Activated CD8-positive, alpha-beta memory T cell treated with anti-CD3 and anti-CD28 coated beads, Interleukin-2, amount 10 ng/mL, durations not matched to agents 7 days and 5 days (primary cell): ENCODE measurements around the gene MAP6. TPM values are rescaled to one million over a fixed set of nuclear protein-coding genes. Genes with fewer than 3 reads are reported as not detected.
A peak's percentile ranks its signal among the peaks of the same experiment; 100 is the strongest.

Source experiments
- ATAC-seq: fragments of 150-1000 bp; cut with Tn5 transposase; one replicate; pipeline ENCODE4 v1.10.0; 2021; ENCODE audit warnings: moderate library complexity
- CTCF ChIA-PET: fragments of 350-600 bp; sonication (Branson Sonifier 250); formaldehyde crosslinking; loops from one replicate; lab custom pipeline; 2021; ENCODE audit warnings: antibody characterized with exemption; lab: Charles Lee
- DNase-seq: peaks from one replicate; pipeline ENCODE4 v3.0.0-alpha.2; 2020
- H3K27ac Mint-ChIP-seq: one replicate; pipeline ENCODE4 v1.8.0; 2021; ENCODE audit warnings: mild to moderate bottlenecking, mixed read lengths
- H3K27me3 Mint-ChIP-seq: one replicate; pipeline ENCODE4 v1.8.0; 2021; ENCODE audit warnings: mixed read lengths
- H3K36me3 Mint-ChIP-seq: one replicate; pipeline ENCODE4 v1.8.0; 2021; ENCODE audit warnings: mild to moderate bottlenecking, mixed read lengths
- H3K4me1 Mint-ChIP-seq: one replicate; pipeline ENCODE4 v1.8.0; 2021; ENCODE audit warnings: mixed read lengths
- H3K4me3 Mint-ChIP-seq: one replicate; pipeline ENCODE4 v1.8.0; 2021; ENCODE audit warnings: mild to moderate bottlenecking, moderate library complexity, mixed read lengths
- H3K9me3 Mint-ChIP-seq: one replicate; pipeline ENCODE4 v1.8.0; 2022; ENCODE audit warnings: low read depth, mixed read lengths
- total RNA-seq, 2 experiments: library from RNA; stranded (reverse); gene quantifications; one replicate each; pipeline ENCODE4 v1.2.3, GENCODE V29; 2021

The MAP6 gene
- total RNA-seq, 2 experiments from 2014 or later = 0.30 to 0.70 TPM

GRCh38 chr11:75539459-75540334, 129.1 kb downstream of the MAP6 start:
- H3K27ac Mint-ChIP-seq = no peak overlapping the region
- no peak for ATAC-seq
- H3K4me1 Mint-ChIP-seq = peaks cover 39% of the 10 kb centered on the region
- no peaks in the 10 kb centered on the region for H3K36me3 Mint-ChIP-seq
- CTCF ChIA-PET = interaction anchor here (0.7 to 2.2 kb wide), 2 partner anchors 94 to 262 kb away, joined by 3 to 6 read pairs; no protein-coding TSS in a partner anchor
- H3K9me3 Mint-ChIP-seq = no peaks in the 10 kb centered on the region
- H3K27me3 Mint-ChIP-seq = peaks cover 10% of the 10 kb centered on the region
- H3K4me3 Mint-ChIP-seq = no peak overlapping the region
- DNase-seq = no peak

GRCh38 chr11:75538150-75538942, 130.5 kb downstream of the MAP6 start:
- no peak for ATAC-seq
- Mint-ChIP-seq H3K27ac (peak overlapping the region; percentile 1), H3K27me3 (peaks cover 10% of the 10 kb centered on the region), H3K4me1 (peaks cover 49% of the 10 kb centered on the region), H3K4me3 (no peak overlapping the region), H3K36me3 (no peaks in the 10 kb centered on the region), H3K9me3 (no peaks in the 10 kb centered on the region)
- no peak for DNase-seq
- CTCF ChIA-PET = interaction anchor here (0.7 to 2.2 kb wide), 3 partner anchors 37 to 261 kb away, joined by 3 to 6 read pairs (median 4); no protein-coding TSS in a partner anchor

GRCh38 chr11:75537740-75538139, 131.1 kb downstream of the MAP6 start:
- peaks cover 10% of the 10 kb centered on the region for H3K27me3 Mint-ChIP-seq
- H3K4me3 Mint-ChIP-seq = no peak overlapping the region
- H3K4me1 Mint-ChIP-seq = peaks cover 49% of the 10 kb centered on the region
- DNase-seq (no peak), ATAC-seq (no peak)
- H3K27ac Mint-ChIP-seq = peak overlapping the region; percentile 71
- CTCF ChIA-PET = interaction anchor here (0.8 to 11.4 kb wide), 8 partner anchors 11 to 296 kb away, joined by 3 to 212 read pairs (median 4); no protein-coding TSS in a partner anchor
- H3K36me3 Mint-ChIP-seq = no peaks in the 10 kb centered on the region
- H3K9me3 Mint-ChIP-seq = no peaks in the 10 kb centered on the region

Other genes with a start within 250 kb of the MAP6 start
- under 1 TPM in 1 of 2 experiments, not detected in 1; 0.47 TPM for gene KLHL35, start 235.8 kb downstream of the MAP6 start, total RNA-seq
- gene GDPD5, start 143.1 kb downstream of the MAP6 start, total RNA-seq = 10 to 100 TPM; 11.3 to 33.9 TPM
- 10 to 100 TPM in 1 of 2 experiments, 1 to 10 TPM in 1; 8.1 to 10.6 TPM for gene SERPINH1, start 106.8 kb downstream of the MAP6 start, total RNA-seq
- not detected for gene MOGAT2, start 48.8 kb upstream of the MAP6 start, total RNA-seq
- gene DGAT2, start 99.7 kb upstream of the MAP6 start, total RNA-seq = 1 to 10 TPM; 1.5 to 1.8 TPM
- 10 to 100 TPM; 17.4 to 25.5 TPM for gene UVRAG, start 146.2 kb upstream of the MAP6 start, total RNA-seq